ENCODE results near the gene ADD1.

ADD1 gene

GRCh38 chr4:2822461-2823300, 21.0 kb upstream of the ADD1 start:
- no peak for DNase-seq (ENCODE audit: low spot score)

DNA sequence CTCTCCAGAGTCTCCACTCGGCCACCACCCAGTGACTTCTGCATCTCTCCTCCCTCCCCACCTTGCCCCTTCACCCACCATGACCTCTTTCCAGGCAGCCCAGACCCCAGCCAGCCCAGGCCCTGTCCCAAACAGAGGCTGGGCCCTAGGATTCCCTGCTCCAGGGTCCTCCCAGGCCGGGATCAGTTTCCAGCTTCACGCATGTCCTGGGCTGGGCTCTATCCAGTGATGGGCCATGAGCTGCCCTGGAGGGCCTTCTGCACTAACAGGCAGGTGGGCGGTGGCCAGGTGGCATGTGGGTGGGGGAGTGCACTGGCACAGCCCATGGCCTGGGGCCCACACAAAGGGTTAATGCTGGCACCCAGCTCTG, 20.4 kb upstream of the ADD1 start:
- DNase-seq (ENCODE audit: low spot score), result no peak

DNA sequence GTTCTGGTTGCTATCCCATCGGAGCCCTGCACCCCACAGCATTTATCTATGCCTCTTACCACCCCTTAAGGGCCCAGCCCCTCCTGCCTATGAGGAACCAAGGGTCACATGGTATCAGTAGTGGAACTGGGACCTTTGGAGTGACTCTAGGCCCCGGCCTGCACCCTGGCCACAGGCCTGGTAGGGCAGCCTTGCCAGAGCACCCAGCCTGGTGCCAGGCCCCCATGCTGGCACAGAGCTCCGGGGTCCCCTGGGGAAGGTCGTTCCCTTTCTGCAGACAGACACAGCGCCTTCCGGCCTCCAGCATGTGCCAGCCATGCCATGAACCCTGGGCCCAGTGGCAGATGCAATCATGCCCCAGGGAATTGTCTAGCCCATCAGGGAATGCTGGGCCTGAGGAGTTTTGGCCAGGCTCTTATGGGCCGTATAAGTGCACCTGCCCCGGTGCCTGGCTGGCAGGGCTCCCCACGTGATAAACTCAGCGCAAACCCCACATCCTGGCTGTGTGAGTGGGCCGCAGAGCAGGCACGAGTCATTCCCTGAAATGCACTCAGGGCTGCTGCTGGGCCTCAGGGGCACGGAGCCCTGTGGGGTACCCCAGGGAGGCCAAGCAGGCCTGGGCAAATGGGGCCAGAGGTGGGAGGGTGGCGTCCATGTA, 19.8 kb upstream of the ADD1 start:
- DNase-seq (ENCODE audit: low spot score), result no peak

DNA sequence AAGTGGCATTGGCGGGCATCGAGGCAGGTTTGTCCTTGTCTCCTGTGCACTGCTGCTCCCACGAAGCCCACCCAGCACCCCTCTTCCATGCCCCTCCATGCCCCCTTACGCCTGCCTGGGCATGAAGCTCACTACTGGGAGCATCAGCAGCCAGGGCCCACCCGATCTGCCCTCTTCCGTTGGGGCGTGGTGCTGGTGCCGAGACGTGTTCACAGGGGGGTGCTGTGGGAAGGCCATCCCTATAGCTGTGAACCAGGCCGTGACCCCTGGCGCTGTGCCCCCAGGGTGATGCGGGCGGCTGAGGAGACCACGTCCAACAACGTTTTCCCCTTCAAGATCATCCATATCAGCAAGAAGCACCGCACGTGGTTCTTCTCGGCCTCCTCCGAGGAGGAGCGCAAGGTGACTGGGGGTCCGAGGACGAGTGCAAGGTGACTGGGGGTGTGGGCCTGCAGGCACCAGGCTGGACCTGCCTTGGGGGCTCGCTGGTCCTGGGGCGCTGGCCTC, 19.3 kb upstream of the ADD1 start:
- no peak for DNase-seq (ENCODE audit: low spot score)

GRCh38 chr4:2824836-2825381, 18.7 kb upstream of the ADD1 start:
- DNase-seq (ENCODE audit: low spot score), result no peak

GRCh38 chr4:2825740-2826139, 17.9 kb upstream of the ADD1 start:
- no peak for DNase-seq (ENCODE audit: low spot score)

DNA sequence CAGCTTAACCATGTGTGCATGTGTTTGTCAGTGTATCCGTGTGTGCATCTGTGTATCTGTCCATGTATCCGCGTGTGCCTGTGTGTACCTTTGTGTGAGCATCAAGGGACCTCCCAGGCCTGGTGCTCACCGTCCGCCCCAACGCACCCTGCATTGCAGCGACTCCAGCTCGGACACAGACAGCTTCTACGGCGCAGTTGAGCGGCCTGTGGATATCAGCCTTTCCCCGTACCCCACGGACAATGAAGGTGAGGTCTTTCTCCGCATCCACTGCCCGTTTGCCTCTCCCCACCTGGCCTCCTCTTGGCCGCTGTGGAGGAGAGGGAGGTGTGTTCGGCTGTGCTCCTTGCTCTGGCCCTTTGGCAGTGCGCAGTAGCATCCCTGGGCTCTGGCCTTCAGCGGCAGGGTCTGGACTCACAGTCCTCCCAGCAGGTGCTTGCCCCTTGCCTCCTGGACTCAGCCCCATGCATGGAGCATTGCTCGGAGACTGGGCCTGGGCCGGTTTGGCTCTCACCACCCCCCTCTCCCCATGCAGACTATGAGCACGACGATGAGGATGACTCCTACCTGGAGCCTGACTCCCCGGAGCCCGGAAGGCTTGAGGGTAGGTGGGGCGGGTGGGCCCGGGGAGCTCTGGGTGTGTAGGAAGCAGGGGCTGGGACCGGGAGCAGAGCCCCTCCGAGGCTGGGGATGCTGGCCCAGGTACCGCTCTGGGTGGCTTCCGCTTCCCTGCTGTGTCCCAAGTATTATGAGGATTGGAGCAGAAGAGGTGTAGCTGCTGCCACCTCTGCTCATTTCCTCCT, 16.4 kb upstream of the ADD1 start:
- DNase-seq (ENCODE audit: low spot score), result no peak

GRCh38 chr4:2827874-2828751, 15.5 kb upstream of the ADD1 start:
- no peak for DNase-seq (ENCODE audit: low spot score)

DNA sequence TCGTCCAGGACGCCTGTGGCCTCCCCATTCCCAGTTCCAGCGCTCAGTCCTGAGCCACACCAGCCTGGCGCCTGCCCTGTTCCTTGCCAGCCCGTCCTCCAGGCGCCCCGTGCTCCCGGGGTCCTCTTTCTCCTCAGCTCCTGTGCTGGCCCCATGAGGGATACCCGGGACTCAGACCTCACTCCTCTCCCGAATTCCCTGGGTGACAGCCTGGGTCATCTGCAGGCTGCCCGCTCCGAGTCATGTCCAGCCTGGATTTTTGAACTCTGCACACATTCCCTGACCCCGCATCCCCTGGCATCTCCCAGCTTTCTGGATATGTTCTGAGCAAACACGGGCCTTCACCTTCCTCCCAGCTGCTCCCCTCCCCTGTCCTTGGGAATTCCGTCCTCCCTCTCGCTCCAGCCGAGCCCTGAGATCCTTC, 14.9 kb upstream of the ADD1 start:
- DNase-seq (ENCODE audit: low spot score), result no peak

DNA sequence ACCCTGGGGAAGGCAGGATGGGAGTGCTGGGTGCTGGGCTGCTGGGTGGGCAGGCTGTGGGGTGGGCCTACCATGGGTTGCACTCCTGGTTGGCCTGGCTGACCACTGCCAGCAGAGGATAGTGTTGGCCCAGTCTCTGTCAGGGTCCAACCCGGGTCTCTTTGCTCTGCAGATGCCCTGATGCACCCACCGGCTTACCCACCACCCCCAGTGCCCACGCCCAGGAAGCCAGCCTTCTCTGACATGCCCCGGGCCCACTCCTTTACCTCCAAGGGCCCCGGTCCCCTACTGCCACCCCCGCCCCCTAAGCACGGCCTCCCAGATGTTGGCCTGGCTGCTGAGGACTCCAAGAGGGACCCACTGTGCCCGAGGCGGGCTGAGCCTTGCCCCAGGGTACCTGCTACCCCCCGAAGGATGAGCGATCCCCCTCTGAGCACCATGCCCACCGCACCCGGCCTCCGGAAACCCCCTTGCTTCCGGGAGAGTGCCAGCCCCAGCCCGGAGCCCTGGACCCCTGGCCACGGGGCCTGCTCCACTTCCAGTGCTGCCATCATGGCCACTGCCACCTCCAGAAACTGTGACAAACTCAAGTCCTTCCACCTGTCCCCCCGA, 14.2 kb upstream of the ADD1 start:
- DNase-seq (ENCODE audit: low spot score), result no peak

- no peak for DNase-seq (ENCODE audit: low spot score)
Measured at GRCh38 chr4:2829933-2830451, 13.7 kb upstream of the ADD1 start.

DNA sequence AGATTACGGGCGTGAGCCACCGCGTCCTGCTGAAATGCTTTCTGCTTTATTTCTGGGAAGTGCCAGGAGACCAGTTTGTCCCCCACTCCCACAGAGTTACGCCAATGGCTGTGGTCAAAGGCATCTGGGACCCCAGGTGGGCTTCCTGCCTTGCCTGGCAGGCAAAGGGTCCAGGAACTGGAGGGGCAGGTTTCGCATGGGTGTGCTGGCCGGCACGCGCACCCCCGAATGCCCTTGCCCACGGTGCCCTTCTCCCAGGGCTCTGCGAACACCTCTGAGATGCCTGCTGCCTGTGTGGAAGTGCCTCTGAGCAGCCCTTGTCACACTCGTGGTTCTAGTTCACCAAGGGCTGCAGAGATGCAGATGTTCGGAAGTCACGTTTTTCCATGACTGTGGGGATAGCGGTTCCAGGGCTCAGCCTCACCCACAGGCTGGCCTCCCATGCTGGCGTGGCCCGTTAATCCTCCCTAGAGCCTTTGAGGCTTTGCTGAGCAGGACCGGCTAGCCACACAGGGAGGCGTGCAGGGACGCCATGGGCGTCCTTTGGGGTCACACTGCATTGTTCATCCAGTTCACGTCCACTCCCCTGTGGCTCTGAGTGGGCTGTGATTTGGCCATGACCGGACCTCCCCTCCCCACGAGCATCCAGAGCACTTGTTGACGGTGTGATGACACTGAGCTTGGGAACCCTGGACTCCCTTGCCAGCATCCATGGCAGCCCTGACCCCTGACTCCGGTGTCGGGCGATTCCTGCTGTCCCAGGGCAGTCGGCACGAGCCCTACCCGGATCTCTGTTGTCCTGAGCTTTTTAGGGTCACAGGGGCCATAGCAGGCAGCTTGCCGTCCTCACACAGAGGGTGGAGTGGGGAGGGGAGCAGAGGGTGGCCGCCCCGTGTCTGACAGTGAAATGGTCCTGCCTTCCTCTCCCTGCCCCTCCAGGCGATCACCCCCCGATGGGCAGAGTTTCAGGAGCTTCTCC, 12.7 kb upstream of the ADD1 start:
- no peak for DNase-seq (ENCODE audit: low spot score)

- no peak for DNase-seq (ENCODE audit: low spot score)
Measured at GRCh38 chr4:2831611-2832308, 11.9 kb upstream of the ADD1 start.

- DNase-seq (ENCODE audit: low spot score), result no peak
Measured at GRCh38 chr4:2832309-2832980, 11.2 kb upstream of the ADD1 start.

GRCh38 chr4:2832981-2833670, 10.5 kb upstream of the ADD1 start:
- no peak for DNase-seq (ENCODE audit: low spot score)

- no peak for DNase-seq (ENCODE audit: low spot score)
Measured at GRCh38 chr4:2833671-2834000, 10.0 kb upstream of the ADD1 start.

- DNase-seq (ENCODE audit: low spot score), result no peak
Measured at GRCh38 chr4:2834001-2834921, 9.4 kb upstream of the ADD1 start.

Data from LoVo (cell line).